Activated CD8-positive, alpha-beta memory T cell treated with anti-CD3 and anti-CD28 coated beads, Interleukin-2, amount 50 U/mL, for 1 hour (primary cell): Measurements from ENCODE around the gene COL4A2.

ENCODE experiments used
- DNase-seq: peaks from one replicate; pipeline ENCODE4 v3.0.0-alpha.2; 2020; ENCODE audit errors: extremely low read depth

The COL4A2 gene

GRCh38 chr13:110402299-110403069, 95.4 kb downstream of the COL4A2 start:
- no peak for DNase-seq

- no peak for DNase-seq
These were observed 96.2 kb downstream of the COL4A2 start for GRCh38 chr13:110403315-110403714.

DNA sequence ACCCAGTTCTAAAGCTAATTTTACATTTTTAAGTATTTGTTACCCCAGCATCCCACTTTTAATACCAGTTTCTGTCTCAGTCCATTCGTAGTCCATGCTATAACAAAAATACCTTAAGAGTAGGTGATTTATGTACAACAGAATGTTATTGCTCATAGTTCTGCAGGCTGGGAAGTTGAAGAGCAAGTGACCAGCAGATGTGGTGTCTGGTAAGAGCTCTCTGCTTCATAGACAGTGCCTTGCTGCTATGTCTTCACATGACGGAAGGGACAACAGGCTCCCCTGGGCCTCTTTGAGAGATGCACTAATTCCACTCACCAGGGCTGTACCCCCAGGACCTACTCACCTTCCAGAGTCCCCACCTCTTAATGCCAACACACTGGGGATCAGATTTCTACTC, 96.6 kb downstream of the COL4A2 start:
- no peak for DNase-seq

DNA sequence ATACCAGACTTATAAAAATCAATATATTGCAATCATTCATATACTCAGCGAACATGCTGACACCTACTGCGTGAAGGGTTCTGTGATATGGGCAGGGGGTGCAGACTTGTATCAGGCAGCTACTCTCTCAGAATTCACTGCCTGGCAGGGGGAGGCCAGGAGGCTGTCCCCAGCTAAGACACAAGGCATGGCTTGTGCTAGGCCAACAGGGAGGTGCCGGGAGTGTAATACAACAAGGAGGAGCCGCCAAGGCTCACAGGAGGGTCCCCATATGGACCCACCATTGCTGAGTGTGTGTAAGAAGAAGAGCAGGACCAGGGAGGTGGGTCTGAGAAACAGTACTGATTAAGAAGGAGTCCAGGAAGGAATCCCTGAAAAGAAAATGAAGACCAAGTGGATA, 97.2 kb downstream of the COL4A2 start:
- no peak for DNase-seq

DNA sequence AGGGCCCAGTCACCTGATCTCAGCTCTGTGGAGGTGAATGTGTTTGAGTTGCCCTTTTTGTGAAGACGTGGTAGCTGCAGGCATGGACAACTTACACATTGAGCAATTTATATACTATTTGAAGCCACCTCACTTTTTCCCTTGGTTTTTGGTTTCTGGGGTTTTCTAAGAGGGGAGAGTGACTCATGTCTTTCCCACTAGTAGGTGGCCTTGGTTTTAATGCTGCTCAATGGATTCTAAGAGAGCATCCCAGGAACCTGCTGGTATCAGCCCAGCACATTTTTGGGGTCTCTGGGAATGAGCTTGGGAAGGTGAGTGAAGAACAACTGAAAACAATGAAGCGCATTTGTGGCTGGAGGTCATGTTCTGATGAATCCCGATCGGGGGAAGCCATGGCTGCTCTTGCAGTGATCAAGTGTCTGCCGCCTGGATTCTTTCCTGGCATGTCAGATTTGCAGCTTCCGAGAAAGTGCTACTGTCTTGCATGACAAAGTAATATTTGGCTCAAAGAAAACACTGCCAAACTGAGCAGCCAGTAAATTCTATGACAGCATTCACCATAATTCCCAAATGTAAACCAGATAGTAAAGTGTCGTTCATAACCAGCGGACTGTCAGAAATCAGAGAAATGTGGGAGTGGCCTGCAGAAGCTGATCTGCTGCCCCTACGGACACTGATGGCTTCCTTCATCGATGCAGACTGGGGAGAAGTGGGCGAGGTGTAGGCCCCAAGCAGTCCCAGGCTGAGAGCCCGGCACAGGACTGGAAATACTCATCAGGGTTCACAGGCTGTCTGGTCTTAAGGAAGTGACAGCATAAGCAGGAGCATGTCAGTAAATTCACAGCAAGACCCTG, 98.7 kb downstream of the COL4A2 start:
- DNase-seq, result no peak

DNA sequence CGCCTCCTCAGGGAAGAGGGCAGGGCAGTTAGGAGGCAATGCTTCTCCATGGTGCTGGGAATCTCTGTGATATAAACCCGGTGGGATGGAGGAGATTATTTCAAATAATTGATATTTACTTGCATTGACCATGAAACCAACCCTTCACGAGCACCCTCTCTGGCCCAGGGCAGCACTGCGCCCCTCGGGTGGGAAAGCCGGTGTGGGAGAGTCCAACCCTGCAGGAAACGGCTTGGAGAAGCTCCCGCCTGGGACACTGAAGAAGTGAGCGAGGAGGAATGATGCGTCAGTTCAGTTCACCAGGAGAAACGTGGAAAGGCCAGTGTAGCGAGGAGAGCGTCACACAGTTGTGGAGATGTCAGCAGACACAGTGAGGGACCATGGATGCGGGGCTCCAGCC, 99.9 kb downstream of the COL4A2 start:
- DNase-seq, result no peak

DNA sequence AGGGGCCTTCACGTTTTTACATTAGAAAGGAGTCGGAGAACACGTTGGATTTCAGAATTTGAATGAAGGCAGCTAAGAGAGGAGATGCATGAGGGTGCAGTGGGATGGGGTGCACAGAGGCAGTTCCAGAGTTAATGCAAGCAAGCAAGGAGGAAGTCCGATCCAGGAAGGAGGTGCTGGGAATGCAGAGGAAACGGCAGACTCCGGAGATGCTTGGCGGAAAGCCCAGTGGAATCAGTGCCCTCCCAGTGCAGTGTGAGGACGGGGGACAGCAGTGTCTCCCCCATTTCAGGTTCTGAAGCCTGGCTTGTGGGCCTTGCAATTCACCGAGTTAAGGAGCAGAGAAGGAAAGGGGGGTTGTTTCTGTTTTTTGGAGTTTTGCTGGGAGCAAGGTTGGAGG, 100.4 kb downstream of the COL4A2 start:
- DNase-seq, result no peak

DNA sequence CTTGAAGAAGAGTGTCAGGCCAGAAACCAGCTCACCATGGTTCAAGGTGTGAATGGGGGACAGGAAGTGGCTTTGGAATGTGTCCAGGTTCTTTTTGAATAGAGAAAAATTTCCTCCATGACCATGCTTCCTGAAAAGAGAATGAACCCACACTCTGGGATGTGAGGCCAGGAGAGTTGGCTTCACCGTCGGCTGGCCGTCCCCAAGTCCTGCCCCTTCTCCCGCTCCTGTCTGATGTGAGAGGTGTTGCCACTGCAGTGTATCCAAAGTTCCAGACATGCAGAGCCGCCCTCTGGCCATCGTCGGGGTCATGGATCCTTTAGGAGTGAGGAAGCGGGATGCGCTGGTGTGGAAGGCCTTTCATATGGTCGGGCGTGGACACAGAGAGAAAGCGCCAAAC, 101.2 kb downstream of the COL4A2 start:
- no peak for DNase-seq

DNA sequence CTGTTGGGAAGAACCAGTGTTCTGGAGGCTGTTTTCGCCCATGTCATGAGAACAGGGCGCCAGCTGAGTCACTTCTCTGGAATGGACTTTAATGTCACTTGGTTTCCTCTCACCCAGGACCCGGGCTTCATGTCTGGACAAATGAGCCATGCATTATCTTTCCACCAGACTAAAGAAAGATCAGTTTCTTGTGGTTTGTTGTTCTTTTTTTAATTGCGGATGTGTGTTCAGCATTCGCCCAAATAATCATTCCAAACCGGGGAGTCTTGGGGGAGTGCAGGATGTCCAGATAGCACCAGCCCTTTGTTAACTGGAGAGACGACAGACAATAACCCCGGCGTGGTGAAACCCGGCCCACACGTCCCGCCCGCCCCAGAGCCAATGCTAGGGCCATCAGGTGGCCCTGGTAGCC, 102.5 kb downstream of the COL4A2 start:
- DNase-seq, result no peak

- no peak for DNase-seq
These were observed 102.9 kb downstream of the COL4A2 start for GRCh38 chr13:110410000-110410399.

DNA sequence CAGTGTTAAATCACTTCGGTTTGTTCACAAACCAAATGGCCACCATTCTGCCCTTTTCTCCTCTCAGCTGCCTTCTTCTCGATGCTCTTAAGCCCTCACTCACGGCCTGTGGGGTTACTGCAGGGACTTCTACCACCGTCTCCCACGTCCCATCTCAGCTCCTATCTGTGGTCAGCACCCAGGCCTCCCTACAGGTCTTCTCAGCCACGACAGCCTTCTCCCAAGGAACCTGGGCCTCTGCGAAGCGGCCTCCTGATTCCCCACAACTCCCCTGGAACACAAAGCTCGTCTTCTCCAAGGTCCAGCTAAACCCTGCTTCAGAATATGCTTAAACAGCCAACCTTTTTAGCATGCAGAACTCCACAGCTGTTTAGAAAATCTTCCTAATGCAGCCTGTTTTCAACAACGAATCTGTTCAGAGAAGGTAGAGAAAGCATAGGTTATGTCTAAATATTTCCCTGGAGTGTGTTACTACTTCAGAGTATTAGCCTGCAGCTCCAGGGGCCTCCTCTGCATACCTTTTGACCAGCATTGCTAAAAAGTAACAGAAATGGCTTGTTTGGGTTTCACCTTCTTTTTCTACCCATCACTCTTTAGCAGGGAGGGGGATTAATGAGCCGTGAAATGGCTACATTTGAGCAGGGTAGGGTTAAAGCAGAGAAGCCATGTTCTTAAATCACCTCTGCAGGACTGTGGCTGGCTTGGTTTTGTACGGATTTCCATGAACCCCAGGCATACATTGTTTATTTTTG, 104.0 kb downstream of the COL4A2 start:
- no peak for DNase-seq

DNA sequence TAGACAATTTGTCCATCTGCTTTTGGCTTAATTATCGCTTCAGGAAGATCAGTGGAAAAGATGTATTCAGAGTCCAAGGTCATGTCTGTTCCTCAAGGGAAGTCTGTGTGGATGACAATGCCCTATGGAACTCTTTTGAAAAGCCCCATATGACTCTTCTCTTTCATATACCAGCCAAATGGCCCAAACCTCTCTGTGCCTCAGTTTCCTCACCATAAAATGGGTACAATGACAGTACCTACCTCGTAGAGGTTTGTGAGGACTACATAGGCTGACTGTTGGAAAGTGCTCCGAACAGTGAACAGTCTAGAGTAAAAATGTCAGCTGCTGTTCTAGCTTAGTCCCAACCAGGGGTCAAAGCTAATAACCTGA, 104.6 kb downstream of the COL4A2 start:
- no peak for DNase-seq

DNA sequence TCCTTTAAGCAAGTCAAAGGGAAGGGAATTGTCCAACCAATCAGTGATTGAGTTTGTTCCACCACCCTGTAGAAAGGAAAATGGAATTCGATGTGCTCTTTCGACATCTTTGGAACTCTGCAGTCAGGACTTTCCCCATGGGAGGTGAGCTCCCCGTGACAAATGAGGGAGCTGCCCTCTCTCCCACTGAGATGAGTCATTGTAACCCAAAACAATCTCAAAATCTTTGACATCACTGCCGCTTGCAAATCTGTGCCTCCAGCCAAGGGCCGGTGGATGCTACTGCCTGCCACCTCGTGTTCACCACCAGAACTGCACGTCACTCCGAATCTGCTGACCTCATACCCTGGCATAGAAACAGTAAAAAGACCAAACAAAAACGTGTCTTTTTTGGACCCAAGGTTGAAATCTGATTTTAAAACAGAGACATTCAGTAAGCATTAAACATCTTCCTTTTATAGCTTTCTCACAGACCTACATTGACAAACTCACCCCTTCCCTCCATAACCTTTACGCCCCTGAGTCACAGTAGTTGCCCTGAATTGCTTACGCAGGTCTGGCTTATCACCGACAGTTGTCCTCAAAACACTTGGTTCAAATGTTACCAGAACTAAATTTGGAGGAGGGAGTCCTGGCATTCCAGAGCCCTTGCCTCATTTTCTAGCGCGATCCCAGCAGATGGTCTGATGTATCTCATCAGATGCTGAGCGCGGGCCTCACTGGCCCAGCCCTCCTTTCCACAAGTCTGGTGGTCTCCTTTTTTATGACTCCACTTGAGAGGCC, 105.2 kb downstream of the COL4A2 start:
- no peak for DNase-seq

DNA sequence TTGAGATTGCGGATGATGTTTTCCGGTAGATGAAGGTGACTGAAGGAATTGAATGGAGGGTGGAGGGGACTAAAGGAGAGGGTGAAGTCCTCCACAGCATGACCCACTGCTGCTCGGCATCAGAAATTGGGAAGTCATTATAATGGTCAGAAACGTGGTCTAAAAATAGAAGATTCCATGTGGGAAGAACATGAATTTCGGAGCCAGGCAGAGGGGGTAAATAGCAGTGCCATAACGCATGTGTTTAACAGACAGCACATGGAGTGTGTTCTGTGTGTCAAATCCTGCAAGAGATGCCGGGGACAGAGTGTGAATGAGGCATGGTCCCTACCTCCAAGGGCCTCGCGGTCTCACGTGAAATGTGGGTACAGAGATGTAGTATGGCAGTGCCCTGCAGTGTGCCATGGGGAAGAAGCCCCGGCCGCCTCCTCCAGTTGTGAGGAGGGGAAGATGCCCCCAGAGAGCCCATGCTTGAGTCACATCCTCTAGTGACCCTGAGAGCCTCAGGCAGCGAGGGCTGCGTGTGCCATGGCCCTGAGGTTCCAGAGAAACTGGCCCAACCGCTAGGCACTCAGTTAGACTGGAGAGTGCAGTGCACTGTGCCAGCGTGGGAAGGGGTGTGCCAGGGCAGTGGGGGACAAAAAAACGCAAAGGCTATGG, 106.1 kb downstream of the COL4A2 start:
- DNase-seq, result no peak

GRCh38 chr13:110413676-110414040, 106.6 kb downstream of the COL4A2 start:
- DNase-seq, result no peak

DNA sequence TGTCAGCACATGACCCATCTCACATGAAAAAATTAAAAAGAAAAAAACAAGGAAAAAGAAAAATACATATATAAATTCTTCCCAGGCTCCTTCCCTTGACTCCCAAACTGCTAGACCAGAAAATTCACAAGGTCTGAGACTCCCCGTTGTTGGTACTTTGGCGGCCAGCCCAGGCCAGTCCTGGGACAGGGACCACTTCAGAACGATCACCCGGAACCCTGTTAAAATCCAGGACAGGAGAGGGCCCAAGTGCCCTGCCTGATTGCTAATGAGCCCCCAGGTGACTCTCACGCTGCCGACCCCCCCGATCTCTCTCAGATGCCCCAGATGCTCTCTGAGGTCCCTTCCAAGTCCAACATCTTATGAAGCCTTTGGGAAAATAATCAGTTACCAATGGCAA, 107.2 kb downstream of the COL4A2 start:
- no peak for DNase-seq

DNA sequence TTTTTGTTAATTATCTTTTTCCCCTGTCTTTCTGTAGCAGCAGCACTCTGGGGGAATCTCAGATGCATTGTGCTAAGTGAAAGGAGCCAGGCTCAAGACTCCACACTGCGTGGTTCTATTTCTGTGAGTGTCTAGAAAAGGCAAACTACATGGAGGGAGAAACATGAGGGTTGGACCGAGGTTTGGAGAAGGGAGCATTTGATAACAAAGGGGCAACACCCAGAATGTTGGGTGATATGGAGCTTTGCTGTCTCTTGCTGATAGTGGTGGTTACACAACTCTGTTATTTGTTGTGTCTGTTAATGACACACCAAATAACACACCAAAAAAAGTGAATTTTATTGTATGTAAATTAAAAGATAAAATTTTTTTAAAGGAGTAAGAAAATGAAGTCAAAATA, 107.8 kb downstream of the COL4A2 start:
- no peak for DNase-seq

GRCh38 chr13:110415669-110416068, 108.6 kb downstream of the COL4A2 start:
- no peak for DNase-seq

GRCh38 chr13:110416131-110417025, 109.3 kb downstream of the COL4A2 start:
- DNase-seq, result no peak

- DNase-seq, result no peak
These were observed 111.9 kb downstream of the COL4A2 start for GRCh38 chr13:110418944-110419343.
